Spleen (tissue), 11 donors: ENCODE measurements around the gene C1QC. TPM values are rescaled to one million over a fixed set of nuclear protein-coding genes. Genes with fewer than 3 reads are reported as not detected.
A peak's percentile ranks its signal among the peaks of the same experiment; 100 is the strongest.

Source experiments
- DNase-seq: peaks from one replicate; pipeline ENCODE4 v3.0.0-alpha.2; 2020
- H3K27ac ChIP-seq, 8 donors: fragments of 200-600 bp; sonication (generic) in 7 of 8; 1 replicate in 4 of 8; 2 replicates in 4 of 8; pipeline versions ENCODE4 v1.5.0 to v1.8.0; 2016 to 2021; ENCODE audit warnings: inconsistent platforms in 4 of 8, mild to moderate bottlenecking in 4 of 8, moderate library complexity in 1 of 8
- H3K27me3 ChIP-seq, 7 donors: fragments of 200-600 bp; sonication (generic) in 6 of 7; replicated peaks in 1 of 7; 1 replicate in 4 of 7; 2 replicates in 3 of 7; pipeline versions ENCODE4 v1.5.0 to v1.8.0; 2016 to 2021; ENCODE audit warnings: inconsistent platforms in 3 of 7, mild to moderate bottlenecking in 1 of 7
- H3K36me3 ChIP-seq, 6 donors: fragments of 200-600 bp; sonication (generic) in 5 of 6; 1 replicate in 4 of 6; 2 replicates in 2 of 6; pipeline versions ENCODE4 v1.5.0 to v1.8.0; 2016 to 2021; ENCODE audit warnings: inconsistent platforms in 2 of 6
- H3K4me1 ChIP-seq, 6 donors: fragments of 200-600 bp; sonication (generic) in 5 of 6; 1 replicate in 3 of 6; 2 replicates in 3 of 6; pipeline versions ENCODE4 v1.5.0 to v1.8.0; 2016 to 2021; ENCODE audit warnings: inconsistent platforms in 3 of 6
- H3K4me3 ChIP-seq, 8 donors: fragments of 200-600 bp; sonication (generic) in 7 of 8; 1 replicate in 4 of 8; 2 replicates in 4 of 8; pipeline versions ENCODE4 v1.5.0 to v1.8.0; 2016 to 2021; ENCODE audit warnings: inconsistent platforms in 4 of 8, mild to moderate bottlenecking in 4 of 8, moderate library complexity in 2 of 8
- H3K9me3 ChIP-seq, 8 donors: fragments of 200-600 bp; sonication (generic) in 7 of 8; 1 replicate in 4 of 8; 2 replicates in 4 of 8; pipeline versions ENCODE4 v1.5.0 to v1.8.0; 2016 to 2021; ENCODE audit warnings: inconsistent platforms in 4 of 8
- POLR2A ChIP-seq, 3 donors: fragments of 450-650 bp; IDR thresholded peaks; one replicate each; pipeline ENCODE4 v1.5.1; 2017; ENCODE audit warnings: antibody characterized with exemption in 3 of 3, mild to moderate bottlenecking in 1 of 3
- POLR2AphosphoS5 ChIP-seq, 3 donors: sonication (generic); formaldehyde crosslinking; IDR thresholded peaks; one replicate each; pipeline ENCODE4 v1.5.1; 2017; ENCODE audit warnings: antibody characterized with exemption in 3 of 3
- WGBS, 5 donors: extraction: QIAGEN DNeasy Blood & Tissue Kit in 3 of 5; methylation state at CpG; one replicate each; pipeline versions ENCODE4 v1.1.5 to v1.1.7; 2013 to 2018; 5-methylcytosine and 5-hydroxymethylcytosine counted together
- intact Hi-C: fragments of 100-400 bp; cut with DNase I; formaldehyde crosslinking; loops from one replicate; pipeline ENCODE4 v1.15.0; 2023; ENCODE audit warnings: low total_unique reads
- polyA plus RNA-seq, 3 donors: library from polyadenylated mRNA; stranded (reverse); fragments of 200-250 nt; gene quantifications; one replicate each; pipeline ENCODE4 v1.2.1, GENCODE V29; 2013
- total RNA-seq, 7 donors: library from RNA; depleted of rRNA in 3 of 7; stranded (reverse); fragments of >200 nt in 3 of 7; fragmentation: NEBNext Ultra II Directional in 4 of 7; extraction: Animal tissue kit (Norgen Biotek cat#: 25700) in 4 of 7; gene quantifications; one replicate each; pipeline versions ENCODE4 v1.1.0 to v1.2.1, GENCODE V29; 2016 to 2021
- TF ChIP-seq, protein P1 (sequence below), 11 experiments: fragments of 200-600 bp in 7 of 11; fragments of 450-650 bp in 4 of 11; sonication (generic) in 4 of 11; IDR thresholded peaks in 8 of 11; conservative IDR thresholded peaks in 3 of 11; 1 replicate in 7 of 11; 2 replicates in 4 of 11; pipeline versions ENCODE4 v1.4.0 to v1.8.0; 2016 to 2021; ENCODE audit warnings: antibody characterized with exemption in 11 of 11, inconsistent platforms in 4 of 11, mild to moderate bottlenecking in 1 of 11
- donor health status: healthy with polysubstance abuse.
- donor health status: DM: no; HTN: no; CAD: no; lungs with moderate emphysema.
- donor health status: DM: no; HTN: no; CAD: no.
- donor health status: Bipolar disorder and iron deficiency.
- donor health status: healthy.
- donor health status: DM: no; HTN: no; CAD: no.
- donor health status: DM: yes; HTN: yes; CAD: no.

Gene C1QC
- total and polyA plus RNA-seq, 10 donors, result 98.7 to 1,691 (median 1,058) TPM

DNA sequence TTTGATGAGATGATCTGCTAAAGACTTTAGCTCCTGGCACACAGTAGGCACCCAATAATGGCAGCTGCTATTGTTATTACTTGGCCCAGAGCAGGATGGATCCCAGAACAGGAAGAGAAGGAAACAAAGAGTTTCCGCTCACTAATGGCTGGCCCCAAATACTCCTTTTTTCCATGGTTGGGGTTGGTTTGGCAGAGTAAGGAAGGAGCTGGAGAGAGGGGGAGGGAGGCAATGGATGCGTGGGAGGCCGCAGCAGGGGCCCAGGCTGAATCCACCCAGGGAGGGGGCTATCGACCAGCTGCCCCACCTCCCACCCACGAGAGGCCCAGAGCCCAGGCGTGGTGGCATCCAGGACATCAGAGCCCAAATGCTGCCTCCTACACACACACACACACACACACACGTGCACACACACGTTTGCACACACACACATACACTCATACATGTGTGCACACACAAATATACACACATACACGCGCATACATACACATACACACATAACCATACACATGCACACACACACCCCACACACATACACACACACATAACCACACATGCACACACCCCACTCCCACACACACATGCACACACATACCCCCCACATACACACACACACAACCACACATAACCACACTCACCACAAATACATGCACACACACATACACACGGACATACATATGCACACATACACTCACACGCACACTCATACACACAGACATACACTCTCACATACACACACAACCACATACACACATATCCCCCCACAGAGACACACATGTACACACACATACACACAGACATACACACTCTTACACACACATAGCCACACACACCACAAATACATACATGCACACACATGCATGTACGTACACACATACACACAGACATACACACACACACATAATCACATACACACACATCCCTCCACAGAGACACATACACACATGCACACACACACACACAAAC lies 34.8 kb downstream of the C1QC start:
- no peak for DNase-seq

DNA sequence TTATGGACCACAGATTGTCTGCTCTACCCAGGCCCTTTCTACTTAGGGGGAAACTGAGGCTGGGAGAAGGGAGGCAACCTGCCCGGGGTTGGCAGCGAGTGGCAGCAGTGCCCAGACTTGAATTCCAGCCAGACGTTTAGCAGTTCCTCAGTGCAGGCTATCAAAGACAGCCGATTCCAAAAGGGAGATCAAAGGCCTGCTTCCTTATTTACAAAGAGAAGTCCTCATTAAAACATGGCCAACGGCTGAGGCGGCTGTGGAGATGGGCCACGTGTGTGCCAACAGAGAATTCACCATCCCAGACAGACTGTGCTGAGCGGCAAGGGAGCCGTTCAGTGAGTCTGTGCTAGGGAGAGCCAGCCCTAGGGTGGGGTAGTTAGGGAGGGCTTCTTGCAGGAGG lies 37.3 kb downstream of the C1QC start:
- H3K4me3 ChIP-seq, result no peak overlapping the region
- TF ChIP-seq, protein P1, sequence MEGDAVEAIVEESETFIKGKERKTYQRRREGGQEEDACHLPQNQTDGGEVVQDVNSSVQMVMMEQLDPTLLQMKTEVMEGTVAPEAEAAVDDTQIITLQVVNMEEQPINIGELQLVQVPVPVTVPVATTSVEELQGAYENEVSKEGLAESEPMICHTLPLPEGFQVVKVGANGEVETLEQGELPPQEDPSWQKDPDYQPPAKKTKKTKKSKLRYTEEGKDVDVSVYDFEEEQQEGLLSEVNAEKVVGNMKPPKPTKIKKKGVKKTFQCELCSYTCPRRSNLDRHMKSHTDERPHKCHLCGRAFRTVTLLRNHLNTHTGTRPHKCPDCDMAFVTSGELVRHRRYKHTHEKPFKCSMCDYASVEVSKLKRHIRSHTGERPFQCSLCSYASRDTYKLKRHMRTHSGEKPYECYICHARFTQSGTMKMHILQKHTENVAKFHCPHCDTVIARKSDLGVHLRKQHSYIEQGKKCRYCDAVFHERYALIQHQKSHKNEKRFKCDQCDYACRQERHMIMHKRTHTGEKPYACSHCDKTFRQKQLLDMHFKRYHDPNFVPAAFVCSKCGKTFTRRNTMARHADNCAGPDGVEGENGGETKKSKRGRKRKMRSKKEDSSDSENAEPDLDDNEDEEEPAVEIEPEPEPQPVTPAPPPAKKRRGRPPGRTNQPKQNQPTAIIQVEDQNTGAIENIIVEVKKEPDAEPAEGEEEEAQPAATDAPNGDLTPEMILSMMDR (IDR thresholded peaks at IDR 0.05 in 8 of 11, conservative IDR thresholded peaks at IDR 0.05 in 3 of 11), result no peak
- TF ChIP-seq POLR2A (IDR thresholded peaks at IDR 0.05) (no peak), POLR2AphosphoS5 (IDR thresholded peaks at IDR 0.05) (no peak)
- intact Hi-C loops, result no loop called here
- H3K36me3 ChIP-seq, result no peaks in the 10 kb centered on the region
- H3K27me3 ChIP-seq, result peaks cover 0 to 47% (median 0%) of the 10 kb centered on the region in 7 donors
- 76 to 86% (median 77%) methylated on average over 9 of the region's 9 CpGs for WGBS, 5 donors
- no peak overlapping the region for H3K27ac ChIP-seq
- H3K9me3 ChIP-seq, result no peaks in the 10 kb centered on the region
- H3K4me1 ChIP-seq, result no peaks in the 10 kb centered on the region
- no peak for DNase-seq

More for the DNA sequence above, 34.8 kb downstream of the C1QC start:
- Histone ChIP-seq H3K4me1 (no peaks in the 10 kb centered on the region), H3K27me3 (peaks cover 0 to 42% (median 0%) of the 10 kb centered on the region in 7 donors), H3K27ac (no peak overlapping the region), H3K9me3 (no peaks in the 10 kb centered on the region), H3K36me3 (no peaks in the 10 kb centered on the region), H3K4me3 (no peak overlapping the region)
- whole genome bisulfite sequencing, 5 donors, result 75 to 87% (median 82%) methylated on average over 13 of the region's 13 CpGs
- intact Hi-C loops, result no loop called here
- TF ChIP-seq POLR2AphosphoS5 (IDR thresholded peaks at IDR 0.05) (no peak), POLR2A (IDR thresholded peaks at IDR 0.05) (no peak)
- TF ChIP-seq, protein P1 (IDR thresholded peaks at IDR 0.05 in 8 of 11, conservative IDR thresholded peaks at IDR 0.05 in 3 of 11), result no peak

DNA sequence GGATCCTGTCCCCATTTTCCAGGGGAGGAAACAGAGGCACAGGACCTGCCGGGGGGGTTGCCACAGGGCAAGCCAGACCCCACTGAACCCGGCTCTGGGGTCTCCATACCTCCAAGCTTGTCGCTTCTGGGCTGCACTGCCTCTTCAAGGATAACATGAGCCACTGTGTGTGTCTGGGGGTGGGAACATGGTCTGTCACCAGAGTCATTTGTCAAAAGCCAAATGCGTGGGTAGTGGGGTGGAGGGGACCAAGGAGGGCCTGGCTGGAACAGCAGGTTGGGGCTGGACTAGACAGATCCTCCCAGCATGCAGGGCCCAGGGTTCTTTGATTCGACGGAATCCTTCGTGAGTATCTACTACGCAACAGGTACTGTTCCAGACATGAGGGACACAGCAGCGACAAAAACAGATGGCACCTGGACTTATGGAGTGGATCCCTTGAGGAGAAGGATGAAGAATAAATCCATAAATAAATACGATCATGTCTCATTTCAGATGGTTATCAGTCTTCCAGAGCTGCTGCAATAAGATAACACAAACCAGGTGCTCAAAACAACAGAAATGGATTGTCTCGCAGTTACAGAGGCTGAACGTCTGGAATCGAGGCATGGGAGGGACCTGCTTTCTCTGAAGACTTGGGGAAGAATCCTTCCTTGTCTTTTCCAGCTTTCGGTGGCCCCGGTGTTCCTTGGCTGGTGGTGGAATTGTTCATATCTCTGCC lies 38.3 kb downstream of the C1QC start:
- TF ChIP-seq POLR2A (IDR thresholded peaks at IDR 0.05) (no peak), POLR2AphosphoS5 (IDR thresholded peaks at IDR 0.05) (no peak)
- TF ChIP-seq, protein P1 (IDR thresholded peaks at IDR 0.05 in 8 of 11, conservative IDR thresholded peaks at IDR 0.05 in 3 of 11), result no peak
- Histone ChIP-seq H3K9me3 (no peaks in the 10 kb centered on the region), H3K4me1 (no peaks in the 10 kb centered on the region), H3K4me3 (no peak overlapping the region), H3K27ac (no peak overlapping the region), H3K36me3 (no peaks in the 10 kb centered on the region), H3K27me3 (peaks cover 0 to 42% (median 0%) of the 10 kb centered on the region in 7 donors)
- 78 to 84% (median 81%) methylated on average over 15 of the region's 15 CpGs for WGBS, 5 donors
- DNase-seq, result peak; percentile 21
- intact Hi-C loops, result no loop called here

DNA sequence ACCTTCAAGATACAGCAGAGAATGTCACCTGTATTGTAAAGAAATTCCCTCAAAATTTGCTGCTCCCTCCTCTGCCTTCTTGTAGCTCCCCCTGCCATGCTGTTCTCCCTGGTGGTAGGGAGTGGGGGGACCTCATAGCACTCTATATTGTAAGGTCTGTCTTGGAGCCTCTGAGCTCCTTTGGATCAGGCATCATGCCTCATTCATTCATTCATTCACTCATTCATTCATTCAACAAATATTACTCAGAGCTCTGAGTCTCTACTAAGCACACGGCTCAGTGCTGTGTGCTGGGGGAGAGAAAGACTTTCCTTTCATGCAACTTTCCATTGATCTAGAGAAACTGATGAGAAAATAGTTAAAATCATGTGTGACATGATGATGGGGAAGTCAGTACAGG lies 40.1 kb downstream of the C1QC start:
- no peak for TF ChIP-seq POLR2AphosphoS5 (IDR thresholded peaks at IDR 0.05)
- 75 to 85% (median 83%) methylated on average over 1 of the region's 1 CpG for WGBS, 5 donors
- no peaks in the 10 kb centered on the region for H3K36me3 ChIP-seq
- peaks cover 0 to 38% (median 0%) of the 10 kb centered on the region in 7 donors for H3K27me3 ChIP-seq
- H3K4me1 ChIP-seq, result no peaks in the 10 kb centered on the region
- no peaks in the 10 kb centered on the region for H3K9me3 ChIP-seq
- no peak for DNase-seq
- no peak overlapping the region for H3K4me3 ChIP-seq
- H3K27ac ChIP-seq, result no peak overlapping the region
- intact Hi-C loops, result no loop called here
